Gastroesophageal sphincter (tissue), 3 donors: Measurements from ENCODE around the gene ZHX3.

Source experiments
- CTCF ChIP-seq, 4 experiments: fragments of 200-600 bp in 2 of 4; fragments of 450-650 bp in 2 of 4; sonication (generic) in 1 of 4; IDR thresholded peaks; one replicate each; pipeline ENCODE4 v1.5.1; 2017 to 2019; ENCODE audit warnings: antibody characterized with exemption in 4 of 4, mild to moderate bottlenecking in 2 of 4, moderate library complexity in 2 of 4
- POLR2A ChIP-seq, 2 donors: fragments of 450-650 bp; IDR thresholded peaks; one replicate each; pipeline ENCODE4 v1.6.1; 2017; ENCODE audit warnings: antibody characterized with exemption in 2 of 2, mild to moderate bottlenecking in 2 of 2, moderate library complexity in 1 of 2
- POLR2AphosphoS5 ChIP-seq: sonication (generic); formaldehyde crosslinking; IDR thresholded peaks from one replicate; pipeline ENCODE4 v1.6.1; 2017; ENCODE audit warnings: antibody characterized with exemption

GRCh38 chr20:41169791-41170351 lies 147.7 kb downstream of the ZHX3 start:
- no peak for TF ChIP-seq CTCF (IDR thresholded peaks at IDR 0.05)
- TF ChIP-seq POLR2AphosphoS5: no peak
- no peak for TF ChIP-seq POLR2A (IDR thresholded peaks at IDR 0.05)
